Esophagus muscularis mucosa (tissue), 3 donors: ENCODE measurements around the gene AMHR2.
"Not testable (repeated sequence)": the region's sequence is repeated elsewhere in the genome, so short reads cannot be mapped to it uniquely, and the experiment has no call there.

Experiments
- EP300 ChIP-seq: sonication (generic); formaldehyde crosslinking; IDR thresholded peaks from one replicate; pipeline ENCODE4 v1.6.1; 2017; ENCODE audit warnings: antibody characterized with exemption
- TF ChIP-seq, protein P1 (sequence below), 3 experiments: fragments of 200-600 bp in 2 of 3; fragments of 450-650 bp in 1 of 3; sonication (generic) in 2 of 3; IDR thresholded peaks; one replicate each; pipeline ENCODE4 v1.5.1; 2017 to 2019; ENCODE audit warnings: antibody characterized with exemption in 3 of 3, mild to moderate bottlenecking in 2 of 3, moderate library complexity in 1 of 3

GRCh38 chr12:53386381-53386780 lies 37.3 kb upstream of the AMHR2 start:
- TF ChIP-seq, protein P1, sequence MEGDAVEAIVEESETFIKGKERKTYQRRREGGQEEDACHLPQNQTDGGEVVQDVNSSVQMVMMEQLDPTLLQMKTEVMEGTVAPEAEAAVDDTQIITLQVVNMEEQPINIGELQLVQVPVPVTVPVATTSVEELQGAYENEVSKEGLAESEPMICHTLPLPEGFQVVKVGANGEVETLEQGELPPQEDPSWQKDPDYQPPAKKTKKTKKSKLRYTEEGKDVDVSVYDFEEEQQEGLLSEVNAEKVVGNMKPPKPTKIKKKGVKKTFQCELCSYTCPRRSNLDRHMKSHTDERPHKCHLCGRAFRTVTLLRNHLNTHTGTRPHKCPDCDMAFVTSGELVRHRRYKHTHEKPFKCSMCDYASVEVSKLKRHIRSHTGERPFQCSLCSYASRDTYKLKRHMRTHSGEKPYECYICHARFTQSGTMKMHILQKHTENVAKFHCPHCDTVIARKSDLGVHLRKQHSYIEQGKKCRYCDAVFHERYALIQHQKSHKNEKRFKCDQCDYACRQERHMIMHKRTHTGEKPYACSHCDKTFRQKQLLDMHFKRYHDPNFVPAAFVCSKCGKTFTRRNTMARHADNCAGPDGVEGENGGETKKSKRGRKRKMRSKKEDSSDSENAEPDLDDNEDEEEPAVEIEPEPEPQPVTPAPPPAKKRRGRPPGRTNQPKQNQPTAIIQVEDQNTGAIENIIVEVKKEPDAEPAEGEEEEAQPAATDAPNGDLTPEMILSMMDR (IDR thresholded peaks at IDR 0.05) = not testable (repeated sequence)
- not testable (repeated sequence) for TF ChIP-seq EP300
